Right renal cortex interstitium (tissue), 3 donors: ENCODE data around the gene GMDS. TPM values are rescaled to one million over a fixed set of nuclear protein-coding genes. Genes with fewer than 3 reads are reported as not detected.
A peak's percentile ranks its signal among the peaks of the same experiment; 100 is the strongest.

Source experiments
- DNase-seq, 3 donors: peaks; one replicate each; pipeline ENCODE4 v3.0.0-alpha.2; 2013; ENCODE audit warnings: low read depth in 3 of 3, low spot score in 2 of 3
- polyA plus RNA-seq, 3 donors: library from polyadenylated mRNA; unstranded; fragments of 120-200 nt; gene quantifications; one replicate each; pipeline ENCODE4 v1.2.1, GENCODE V29; 2013; ENCODE audit not compliant: insufficient read length in 3 of 3

The GMDS gene
- polyA plus RNA-seq, 3 donors, result 70.8 to 90.1 (median 74.0) TPM

DNA sequence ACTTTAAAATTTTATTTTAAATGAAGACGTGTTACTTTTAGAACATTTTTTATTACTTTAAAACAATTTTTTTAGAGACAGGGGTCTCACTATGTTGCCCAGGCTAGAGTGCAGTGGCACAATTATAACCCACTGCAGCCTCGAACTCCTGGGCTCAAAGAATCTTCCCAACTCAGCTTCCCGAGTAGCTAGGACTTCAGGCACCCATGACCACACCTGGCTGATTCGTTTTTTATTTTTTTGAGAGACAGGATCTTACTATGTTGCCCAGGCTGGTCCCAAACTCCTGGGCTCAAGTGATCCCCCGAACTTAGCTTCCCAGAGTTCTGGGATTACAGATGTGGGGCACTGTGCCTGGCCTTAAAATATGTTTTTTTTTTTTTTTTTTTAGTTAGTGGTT is 287.7 kb downstream of the GMDS start:
- DNase-seq, result no peak

DNA sequence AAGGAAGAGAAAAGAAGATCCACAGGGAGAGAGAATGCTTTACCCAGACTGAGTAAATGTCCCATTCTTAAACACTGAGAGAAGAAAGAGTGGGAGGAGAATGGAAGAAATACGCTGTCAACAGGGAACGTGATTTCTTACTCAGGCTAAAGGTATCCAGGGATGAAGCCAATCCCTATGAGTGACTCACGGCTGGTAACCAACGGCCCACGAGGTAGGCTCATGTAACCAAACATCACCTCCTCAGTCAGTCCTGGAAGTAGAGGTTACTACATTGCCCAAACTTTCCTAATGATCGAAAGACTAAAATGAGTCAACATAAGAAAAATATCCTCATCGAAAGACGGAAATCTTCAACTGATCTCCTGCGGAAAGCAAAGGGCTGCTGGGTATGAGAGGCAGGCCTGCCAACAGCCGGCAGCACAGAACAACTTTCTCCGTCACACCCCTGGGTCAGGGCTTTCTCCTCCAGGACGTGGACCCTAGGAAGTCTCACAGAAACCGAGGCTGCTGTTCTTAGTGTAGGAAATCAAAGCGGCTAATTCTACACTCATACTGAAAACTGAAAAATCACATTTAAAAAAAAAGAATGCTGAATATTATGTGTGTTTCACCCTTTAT is 292.6 kb downstream of the GMDS start:
- no peak for DNase-seq

DNA sequence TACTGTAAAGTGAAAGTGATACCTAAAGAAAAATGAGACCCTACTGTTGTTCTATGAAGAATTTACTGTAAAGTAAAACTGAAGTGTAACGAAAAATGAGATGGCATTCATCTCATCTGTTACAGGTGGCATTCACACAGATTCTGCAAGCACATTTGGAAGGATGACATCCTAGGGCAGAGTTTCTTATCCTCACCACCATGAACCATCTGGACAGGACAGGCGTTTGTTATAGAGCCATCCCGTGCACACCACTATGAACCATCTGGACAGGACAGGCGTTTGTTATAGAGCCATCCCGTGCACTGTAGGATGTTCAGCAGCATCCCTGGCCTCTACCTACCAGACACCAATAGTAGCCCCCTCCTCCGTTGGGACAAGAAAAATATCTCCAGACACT is 294.8 kb downstream of the GMDS start:
- DNase-seq, result no peak

DNA sequence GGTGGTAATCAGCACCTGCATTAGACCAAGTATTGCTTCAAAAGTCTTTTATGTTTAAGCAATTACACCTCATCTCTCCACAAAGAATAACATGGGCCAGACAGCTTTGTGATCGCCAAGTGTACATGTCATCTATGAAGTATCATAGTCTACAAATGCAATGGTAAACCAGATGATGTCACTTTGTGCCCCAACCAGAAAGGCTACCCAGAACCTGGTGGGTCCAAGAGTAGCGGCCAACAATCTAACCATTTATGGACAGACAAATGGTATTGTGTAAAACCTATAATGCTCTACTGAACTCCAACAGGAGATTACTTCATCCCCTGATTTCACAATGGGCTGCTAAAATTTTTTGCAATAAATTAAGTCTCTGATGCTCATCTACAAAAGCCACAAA is 295.9 kb downstream of the GMDS start:
- no peak for DNase-seq

DNA sequence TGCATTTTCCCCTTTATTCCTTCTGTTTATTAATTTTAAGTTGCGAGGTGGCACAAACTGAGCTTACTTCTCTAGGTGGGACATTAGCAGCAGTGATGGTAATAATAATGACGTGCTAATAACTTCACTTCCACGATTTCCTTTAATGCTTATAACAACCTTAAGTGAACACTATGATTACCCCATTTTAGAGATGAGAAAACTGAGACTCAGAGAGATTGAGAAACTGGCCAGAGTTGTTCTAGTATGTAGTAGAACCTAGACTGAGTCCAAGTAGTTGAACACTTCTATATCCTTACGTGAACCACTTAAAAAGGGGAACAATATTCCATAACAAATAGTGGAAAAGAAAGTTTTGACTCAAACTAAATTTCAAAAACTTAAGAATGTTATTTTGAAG is 297.5 kb downstream of the GMDS start:
- no peak for DNase-seq

DNA sequence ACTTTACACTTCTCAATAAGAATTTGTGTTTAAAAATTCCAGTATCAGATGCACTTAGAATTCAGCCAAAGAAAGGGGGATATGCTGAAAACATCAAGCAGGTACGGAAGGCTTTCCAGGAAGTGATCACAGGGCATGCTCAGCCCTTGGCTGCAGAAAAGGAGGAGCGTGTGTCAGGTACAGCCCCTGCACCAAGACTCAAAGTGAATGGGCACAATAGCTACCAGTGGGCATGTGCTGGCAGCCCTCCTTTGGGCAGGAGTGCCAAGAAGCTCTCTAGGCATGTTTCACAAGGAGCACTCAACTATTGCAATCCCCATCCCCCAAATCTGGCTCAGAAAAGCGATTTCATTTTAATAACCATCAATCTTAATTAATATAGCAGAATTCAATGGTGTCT is 298.8 kb downstream of the GMDS start:
- no peak for DNase-seq

DNA sequence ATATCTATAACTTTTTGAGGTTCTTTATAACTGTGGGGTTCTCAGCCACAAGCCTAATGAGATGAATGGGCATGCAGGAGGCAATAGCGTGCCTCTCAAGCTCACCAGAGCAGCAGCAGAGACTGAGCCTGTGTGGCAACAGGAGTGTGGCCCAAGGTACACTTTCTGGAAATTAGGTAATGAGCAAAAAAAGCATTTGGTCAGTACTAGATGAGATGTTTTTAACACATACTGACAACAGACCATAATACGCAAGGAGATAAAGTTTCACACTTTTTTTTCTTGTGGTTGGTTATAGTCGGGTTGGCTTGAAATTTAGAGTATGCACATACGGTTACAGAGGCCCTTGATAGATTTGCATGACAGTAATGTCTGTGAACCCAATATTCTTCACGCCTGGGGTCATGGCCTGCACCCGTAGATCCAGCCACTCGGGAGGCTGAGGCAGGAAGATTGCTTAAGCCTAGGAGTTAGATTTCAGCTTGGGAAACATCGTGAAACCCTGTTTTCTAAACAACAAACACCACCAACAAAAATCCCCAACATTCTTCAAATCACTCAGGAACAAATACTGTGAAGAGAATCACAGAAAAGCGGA is 300.1 kb downstream of the GMDS start:
- no peak for DNase-seq

DNA sequence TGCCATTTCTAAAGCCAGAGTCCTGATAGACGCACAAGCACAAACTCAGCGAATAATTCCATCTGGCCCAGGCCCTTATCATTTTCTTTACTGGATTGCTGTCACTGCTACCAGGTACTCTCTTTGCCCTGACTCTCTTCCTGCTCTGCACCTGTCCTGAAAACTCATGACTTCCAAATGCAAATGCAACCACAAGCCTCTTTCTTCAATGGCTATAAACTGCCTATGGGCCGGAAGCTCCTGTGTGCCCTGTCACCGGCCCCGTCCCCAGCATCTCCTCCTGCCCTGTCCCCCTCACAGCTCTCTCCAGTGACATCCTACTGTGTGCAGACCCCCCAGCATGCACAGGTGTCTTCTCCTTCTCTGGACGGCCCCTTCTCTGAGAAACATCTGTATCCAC is 302.6 kb downstream of the GMDS start:
- no peak for DNase-seq

DNA sequence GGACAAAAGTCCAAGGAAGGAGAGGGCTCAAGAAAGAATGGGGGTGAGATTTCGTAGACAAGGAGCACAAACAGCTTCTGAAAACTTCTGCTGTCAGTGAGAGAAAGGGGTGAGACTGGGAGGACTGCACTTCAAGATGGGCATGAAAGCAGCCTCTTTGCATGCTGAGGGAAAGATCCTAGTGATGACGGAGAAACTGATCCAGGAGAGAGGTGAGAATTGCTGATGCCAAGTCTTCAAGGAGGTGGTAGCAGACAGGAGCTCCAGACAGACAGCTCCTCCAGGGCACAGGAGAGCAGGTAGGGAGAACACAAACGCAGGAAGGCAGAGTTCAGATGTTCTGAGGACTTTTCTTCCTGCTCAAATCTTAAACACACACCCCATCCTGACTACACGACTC is 303.9 kb downstream of the GMDS start:
- no peak for DNase-seq

DNA sequence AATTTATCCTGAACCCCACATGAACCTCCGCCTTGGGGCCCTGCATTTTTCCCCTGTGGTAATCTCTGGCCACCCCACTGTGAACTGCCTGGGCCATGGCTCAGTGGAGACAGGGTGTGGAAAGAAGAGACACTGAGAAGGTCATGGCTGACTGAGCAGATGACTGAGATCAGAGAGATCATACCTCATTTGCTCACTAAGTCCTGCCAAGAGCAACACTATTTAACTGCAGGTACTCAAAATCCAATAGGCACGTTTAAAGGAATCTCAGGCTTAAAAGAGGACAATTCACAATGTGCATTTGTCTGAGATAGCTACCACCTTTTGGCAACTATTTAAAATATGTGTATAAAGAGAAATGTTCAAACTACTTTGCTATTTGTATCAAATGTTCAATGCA is 305.0 kb downstream of the GMDS start:
- peak in 1 of 3 donors; percentile 45 for DNase-seq

DNA sequence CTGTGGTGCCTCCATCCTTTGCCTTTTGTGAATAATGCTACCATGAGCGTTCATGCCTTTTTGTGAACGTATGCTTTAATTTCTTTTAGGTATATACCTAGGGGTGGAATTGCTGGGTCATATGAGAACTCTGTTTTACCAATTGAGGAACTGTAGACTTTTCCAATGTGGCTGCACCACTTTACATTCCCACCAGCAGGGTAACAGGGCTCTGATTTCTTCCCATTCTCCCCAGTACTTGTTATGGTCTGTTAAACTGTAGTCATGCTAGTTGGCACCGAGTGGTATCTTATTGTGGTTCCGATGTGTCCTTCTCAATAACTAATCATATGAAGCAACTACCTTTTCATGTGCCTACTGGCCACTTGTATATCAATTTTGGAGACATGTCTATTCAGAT is 312.1 kb downstream of the GMDS start:
- DNase-seq, result no peak

DNA sequence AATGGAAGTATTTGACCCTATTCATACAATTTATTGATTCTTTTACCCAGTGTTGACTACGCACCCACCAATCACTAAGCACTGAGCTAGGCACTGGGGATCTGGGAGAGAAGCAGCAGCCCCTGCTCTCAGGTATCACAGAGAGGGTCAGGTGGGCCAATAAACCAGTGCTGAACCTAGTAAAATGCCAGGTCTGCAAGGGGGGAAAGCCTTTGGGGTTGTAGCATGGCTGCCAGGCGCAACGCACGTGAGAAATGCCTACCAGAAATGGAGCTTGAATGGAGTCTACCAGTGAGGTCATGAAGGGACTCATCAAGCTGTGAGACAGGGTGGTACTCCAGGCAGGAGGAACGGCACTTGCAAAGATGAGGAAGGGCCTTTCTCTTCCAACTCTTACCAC is 313.6 kb downstream of the GMDS start:
- no peak for DNase-seq

DNA sequence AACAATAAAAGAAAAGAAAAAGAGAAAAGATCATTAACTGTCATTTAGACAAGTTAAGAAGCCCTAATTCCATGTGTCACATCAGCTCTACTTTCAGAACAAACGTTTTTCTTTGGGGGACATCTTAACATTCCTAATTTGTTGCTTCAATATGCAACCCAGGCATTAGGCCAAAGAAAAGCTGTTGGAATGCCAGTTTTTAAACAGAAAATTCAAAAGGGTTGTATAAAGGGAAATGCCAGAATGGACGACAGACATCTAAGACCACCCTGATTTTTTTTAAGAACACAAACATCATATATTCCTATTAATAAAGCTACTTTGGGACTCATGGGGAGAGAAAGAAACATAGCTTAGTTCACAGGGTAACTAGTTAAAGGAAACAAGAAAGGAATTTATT is 315.0 kb downstream of the GMDS start:
- no peak for DNase-seq

DNA sequence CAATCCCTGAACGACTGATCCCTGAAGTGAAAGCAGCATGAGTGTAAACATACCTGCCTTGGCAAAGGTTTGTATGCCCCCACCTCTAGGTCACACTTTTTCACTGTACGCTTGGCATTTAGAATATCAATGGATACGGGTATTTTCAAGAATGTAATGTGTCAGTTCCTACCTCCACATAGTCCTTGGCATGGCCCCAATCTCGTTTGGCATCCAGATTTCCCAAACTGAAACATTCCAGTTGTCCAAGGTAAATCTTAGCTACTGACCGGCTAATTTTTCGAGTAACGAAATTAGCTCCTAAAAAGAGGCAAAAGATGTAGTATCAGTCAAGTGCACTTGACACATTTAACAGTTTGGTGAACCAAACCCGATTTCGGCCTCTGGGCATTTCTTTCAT is 315.5 kb downstream of the GMDS start:
- DNase-seq, result no peak

DNA sequence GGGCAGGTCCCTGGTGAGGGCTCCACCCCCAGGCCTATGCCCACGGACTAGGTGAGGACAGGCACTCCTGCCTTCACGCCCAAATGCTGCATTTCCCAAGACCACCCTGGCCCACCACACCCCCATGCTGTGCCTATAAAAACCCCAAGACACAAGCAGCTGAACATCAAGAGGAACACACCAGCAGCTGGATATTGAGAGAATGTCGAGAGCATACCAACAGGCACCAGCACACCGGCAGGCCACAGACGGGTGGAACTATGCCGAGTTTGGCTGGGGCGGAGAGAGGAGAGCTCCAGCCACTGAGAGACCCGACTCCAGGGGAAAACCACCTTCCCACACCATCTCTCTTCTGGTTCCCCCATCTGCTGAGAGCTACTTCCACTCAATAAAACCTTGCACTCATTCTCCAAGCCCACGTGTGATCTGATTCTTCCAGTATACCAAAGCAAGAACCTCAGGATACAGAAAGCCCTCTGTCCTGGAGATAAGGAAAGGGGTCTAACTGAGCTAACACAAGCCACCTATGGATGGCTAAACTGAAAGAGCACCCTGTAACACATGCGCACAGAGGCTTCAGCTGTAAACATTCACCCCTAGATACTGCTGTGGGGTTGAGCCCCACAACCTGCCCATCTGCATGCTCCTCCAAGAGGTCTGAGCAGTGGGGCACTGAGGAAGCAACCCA is 319.5 kb downstream of the GMDS start:
- DNase-seq, result no peak

DNA sequence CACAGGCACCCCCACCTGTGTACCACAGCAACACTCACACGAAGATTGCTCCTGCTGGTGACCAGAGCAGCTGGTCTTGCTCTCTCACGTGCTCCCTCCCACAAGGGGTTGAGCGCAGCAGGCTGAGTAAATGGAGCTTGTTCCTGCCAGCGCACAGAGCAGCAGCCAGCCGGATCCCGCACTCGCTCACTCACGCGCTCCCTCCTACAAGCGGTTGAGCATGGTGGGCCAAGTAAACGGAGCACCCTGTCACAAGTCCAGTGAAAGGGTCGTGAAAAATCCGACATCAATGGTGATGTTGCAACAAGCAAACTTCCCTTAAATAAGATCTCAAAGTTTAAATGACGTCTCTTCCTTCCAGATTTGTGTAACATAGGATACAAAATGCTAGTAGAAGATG is 322.0 kb downstream of the GMDS start:
- no peak for DNase-seq

DNA sequence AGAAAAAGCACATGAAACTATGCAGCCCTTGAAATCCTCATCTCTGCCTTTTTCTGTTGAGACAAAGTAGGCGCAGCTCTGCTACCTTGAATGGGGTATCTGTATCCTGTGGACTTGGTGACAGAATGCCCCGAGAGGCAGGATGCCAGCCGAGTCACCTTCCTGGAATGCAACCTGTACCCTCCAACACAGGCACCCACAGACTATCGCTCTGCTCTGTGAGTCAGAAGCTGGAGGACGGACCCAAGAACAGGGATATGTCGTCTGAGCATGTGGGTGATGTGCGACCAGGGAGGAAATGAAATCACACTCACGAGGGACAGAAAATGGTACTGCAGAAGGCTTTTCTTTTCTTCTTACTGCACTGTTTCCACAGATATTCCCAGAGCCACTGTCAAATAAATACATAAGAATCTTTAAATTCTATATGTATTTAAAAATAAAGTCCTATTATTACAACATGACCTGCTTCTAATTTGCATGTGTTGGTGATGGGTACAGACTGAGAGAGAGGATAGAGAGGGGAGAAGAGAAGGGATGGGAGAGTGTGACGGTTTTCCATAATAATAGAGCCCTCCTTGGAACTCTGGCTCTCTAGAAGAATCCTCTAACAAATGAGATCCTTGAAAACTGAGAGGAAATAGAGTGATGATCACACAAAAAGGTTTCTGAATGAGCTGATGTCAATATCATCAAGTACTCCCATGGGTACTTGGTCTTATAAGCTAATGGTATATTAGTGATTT is 327.6 kb downstream of the GMDS start:
- no peak for DNase-seq

DNA sequence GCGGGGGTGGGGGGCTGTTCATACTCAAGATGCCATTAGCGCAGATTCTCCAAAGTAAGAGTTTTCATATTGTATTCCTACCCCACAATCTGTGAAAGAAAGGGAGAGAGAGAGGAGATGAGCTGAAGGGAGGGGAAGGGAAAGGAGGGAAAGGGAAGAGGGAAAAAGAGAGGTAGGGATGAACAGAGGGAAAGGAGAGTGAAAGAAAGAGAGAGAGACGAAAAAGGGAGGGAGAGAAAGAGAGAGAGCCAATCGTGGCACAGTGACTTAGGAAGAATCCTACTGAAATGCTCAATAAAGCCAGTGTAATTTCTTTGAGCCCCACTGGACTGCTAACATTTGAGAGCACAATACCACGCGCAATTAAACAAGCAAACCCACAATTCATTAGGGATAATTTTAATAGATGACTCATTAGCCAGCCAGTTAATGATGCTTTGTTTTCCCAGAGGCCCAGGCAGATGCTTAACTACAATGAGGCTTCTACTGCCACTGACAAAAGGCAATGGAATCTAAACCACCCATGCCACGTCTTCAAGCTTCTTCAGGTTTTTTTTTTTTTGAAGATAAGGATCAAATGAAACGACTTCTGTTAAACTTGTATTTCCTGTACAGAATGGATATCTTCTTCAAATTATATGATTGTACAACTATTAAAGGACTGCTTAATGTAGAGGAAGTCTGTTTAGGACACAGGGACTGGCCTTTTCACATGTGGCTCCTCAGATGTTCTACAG is 328.9 kb downstream of the GMDS start:
- no peak for DNase-seq

DNA sequence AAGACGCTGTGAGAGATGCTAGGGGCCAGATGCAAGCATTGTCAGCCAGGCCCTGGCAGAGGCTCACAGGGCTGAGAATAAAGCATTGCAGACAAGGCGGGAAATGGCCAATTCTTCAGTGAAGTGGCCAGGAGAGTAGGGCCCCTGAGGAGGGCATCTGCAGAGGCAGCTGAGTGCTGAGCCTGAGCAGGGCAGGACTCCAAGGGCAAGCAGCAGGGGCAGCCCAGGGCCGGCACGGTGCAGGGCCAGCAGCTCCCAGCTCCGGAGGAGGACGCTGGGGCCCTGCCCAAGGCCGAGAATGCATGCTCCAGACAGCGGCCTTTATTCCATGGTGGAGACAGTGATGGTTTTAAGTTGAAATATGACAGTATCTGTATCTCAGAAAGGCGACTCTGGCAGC is 330.2 kb downstream of the GMDS start:
- no peak for DNase-seq

DNA sequence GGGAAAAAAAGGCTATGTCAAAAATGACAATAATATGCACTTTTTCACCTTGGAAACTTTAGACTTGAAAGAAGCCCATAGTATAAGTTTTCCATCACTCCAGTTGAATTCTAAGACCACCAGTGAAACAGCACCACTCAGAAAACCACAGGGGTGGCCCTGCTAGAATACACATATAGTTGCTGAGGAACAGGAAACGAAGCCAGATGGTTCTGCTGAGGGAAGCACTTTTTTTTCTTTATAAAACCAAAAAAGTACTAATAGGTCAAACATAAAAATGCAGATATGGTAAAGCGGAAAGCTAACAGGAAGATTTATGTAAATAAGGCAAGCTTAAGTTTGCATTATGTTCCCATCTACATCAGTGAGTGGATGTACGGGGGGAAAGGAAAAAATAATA is 331.8 kb downstream of the GMDS start:
- no peak for DNase-seq

DNA sequence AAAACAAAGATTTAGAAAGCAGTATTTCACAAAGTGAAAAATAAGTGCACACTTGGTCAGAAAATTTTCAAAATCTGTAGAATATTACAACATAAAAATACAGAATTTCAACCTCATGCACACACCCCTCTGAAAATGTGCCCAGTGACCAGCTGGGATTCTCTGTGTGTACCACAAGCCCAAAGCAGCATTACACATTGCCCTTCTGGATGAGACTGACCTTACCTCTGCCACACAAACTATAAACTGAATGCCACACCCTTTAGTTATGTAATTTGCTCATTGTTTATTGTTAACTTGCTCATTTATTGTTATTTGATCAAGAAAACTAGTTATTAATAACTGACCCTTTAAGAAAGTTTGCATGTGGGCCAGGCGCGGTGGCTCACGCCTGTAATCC is 332.7 kb downstream of the GMDS start:
- DNase-seq, result no peak
